ENCODE measurements around the gene BSDC1. TPM values are rescaled to one million over a fixed set of nuclear protein-coding genes. Genes with fewer than 3 reads are reported as not detected.

BSDC1 gene
- total RNA-seq, 6 experiments from 2014 or later, result 44.5 to 73.1 (median 62.1) TPM

GRCh38 chr1:32352831-32353383, 41.3 kb downstream of the BSDC1 start:
- no peak for TF ChIP-seq POLR2A (IDR thresholded peaks at IDR 0.05)
- TF ChIP-seq, protein P1, sequence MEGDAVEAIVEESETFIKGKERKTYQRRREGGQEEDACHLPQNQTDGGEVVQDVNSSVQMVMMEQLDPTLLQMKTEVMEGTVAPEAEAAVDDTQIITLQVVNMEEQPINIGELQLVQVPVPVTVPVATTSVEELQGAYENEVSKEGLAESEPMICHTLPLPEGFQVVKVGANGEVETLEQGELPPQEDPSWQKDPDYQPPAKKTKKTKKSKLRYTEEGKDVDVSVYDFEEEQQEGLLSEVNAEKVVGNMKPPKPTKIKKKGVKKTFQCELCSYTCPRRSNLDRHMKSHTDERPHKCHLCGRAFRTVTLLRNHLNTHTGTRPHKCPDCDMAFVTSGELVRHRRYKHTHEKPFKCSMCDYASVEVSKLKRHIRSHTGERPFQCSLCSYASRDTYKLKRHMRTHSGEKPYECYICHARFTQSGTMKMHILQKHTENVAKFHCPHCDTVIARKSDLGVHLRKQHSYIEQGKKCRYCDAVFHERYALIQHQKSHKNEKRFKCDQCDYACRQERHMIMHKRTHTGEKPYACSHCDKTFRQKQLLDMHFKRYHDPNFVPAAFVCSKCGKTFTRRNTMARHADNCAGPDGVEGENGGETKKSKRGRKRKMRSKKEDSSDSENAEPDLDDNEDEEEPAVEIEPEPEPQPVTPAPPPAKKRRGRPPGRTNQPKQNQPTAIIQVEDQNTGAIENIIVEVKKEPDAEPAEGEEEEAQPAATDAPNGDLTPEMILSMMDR (IDR thresholded peaks at IDR 0.05), result no peak
- peak overlapping the region; percentile 21 to 88 (median 86) for H3K27ac ChIP-seq
- H3K9me3 ChIP-seq, result no peaks in the 10 kb centered on the region
- intact Hi-C loops (cut with DNase I), result no loop called here
- DNase-seq (no peak), ATAC-seq (no peak)
- no peaks in the 10 kb centered on the region for H3K27me3 ChIP-seq
- H3K36me3 ChIP-seq, result no peaks in the 10 kb centered on the region
- WGBS (ENCODE audit: insufficient coverage, low coverage, low lambda C conversion rate, missing lambda C conversion rate), result no CpG with 5 or more reads among the region's 2 CpGs
- no peak overlapping the region for H3K4me3 ChIP-seq
- peaks cover 0 to 18% (median 4%) of the 10 kb centered on the region in 4 donors for H3K4me1 ChIP-seq

DNA sequence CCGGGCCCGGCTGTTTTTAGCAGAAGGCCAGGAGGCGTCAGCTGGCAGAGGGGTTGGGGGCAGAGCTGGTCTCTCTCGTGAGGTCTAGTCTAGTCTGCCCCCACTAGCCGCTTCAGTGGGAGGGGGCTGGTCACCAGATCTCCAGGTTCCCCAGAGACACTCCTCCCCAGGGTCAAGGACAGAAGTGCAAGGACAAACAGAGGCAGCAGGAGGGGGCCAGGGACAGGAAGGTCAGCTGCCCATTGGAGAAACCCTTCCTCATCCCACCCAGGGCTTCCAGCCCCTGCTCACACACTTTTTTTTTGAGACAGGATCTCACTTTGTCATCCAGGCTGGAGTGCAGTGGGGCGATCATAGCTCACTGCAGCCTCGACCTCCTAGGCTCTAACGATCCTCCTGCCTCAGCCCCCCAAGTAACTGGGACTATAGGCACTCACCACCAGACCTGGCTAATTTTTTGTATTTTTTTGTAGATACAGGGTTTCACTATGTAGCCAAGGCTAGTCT, 41.9 kb downstream of the BSDC1 start:
- TF ChIP-seq, protein P1 (IDR thresholded peaks at IDR 0.05), result no peak
- no peak for TF ChIP-seq POLR2A (IDR thresholded peaks at IDR 0.05)
- intact Hi-C loops (cut with DNase I), result no loop called here
- H3K36me3 ChIP-seq, result no peaks in the 10 kb centered on the region
- DNase-seq (no peak), ATAC-seq (no peak)
- H3K27ac ChIP-seq, result peak overlapping the region; percentile 86 to 94 (median 88)
- H3K4me3 ChIP-seq, result peak overlapping the region; percentile 74 to 93 (median 75)
- H3K9me3 ChIP-seq, result no peaks in the 10 kb centered on the region
- H3K27me3 ChIP-seq, result no peaks in the 10 kb centered on the region
- 47% methylated on average over 3 of the region's 8 CpGs for WGBS (ENCODE audit: insufficient coverage, low coverage, low lambda C conversion rate, missing lambda C conversion rate)
- peaks cover 0 to 14% (median 4%) of the 10 kb centered on the region in 4 donors for H3K4me1 ChIP-seq

GRCh38 chr1:32351399-32352238, 42.6 kb downstream of the BSDC1 start:
- WGBS (ENCODE audit: insufficient coverage, low coverage, low lambda C conversion rate, missing lambda C conversion rate), result 0% methylated on average over 2 of the region's 75 CpGs
- TF ChIP-seq, protein P1 (IDR thresholded peaks at IDR 0.05), result no peak
- TF ChIP-seq POLR2A (IDR thresholded peaks at IDR 0.05), result peak; percentile 91
- DNase-seq, result peak; percentile 95 to 97 (median 96)
- peak; percentile 88 to 93 (median 90) for ATAC-seq
- peak overlapping the region; percentile 74 to 93 (median 75) for H3K4me3 ChIP-seq
- intact Hi-C loops (cut with DNase I), result no loop called here
- H3K36me3 ChIP-seq, result no peaks in the 10 kb centered on the region
- H3K27me3 ChIP-seq, result no peaks in the 10 kb centered on the region
- peaks cover 0 to 14% (median 4%) of the 10 kb centered on the region in 4 donors for H3K4me1 ChIP-seq
- H3K9me3 ChIP-seq, result no peaks in the 10 kb centered on the region
- H3K27ac ChIP-seq, result peak overlapping the region; percentile 86 to 94 (median 88)

GRCh38 chr1:32350785-32351398, 43.3 kb downstream of the BSDC1 start:
- H3K4me1 ChIP-seq, result peaks cover 0 to 14% (median 4%) of the 10 kb centered on the region in 4 donors
- H3K27me3 ChIP-seq, result no peaks in the 10 kb centered on the region
- ATAC-seq (peak; percentile 65 to 76 (median 68)), DNase-seq (peak; percentile 81 to 83 (median 81))
- H3K4me3 ChIP-seq, result peak overlapping the region; percentile 74 to 93 (median 75)
- intact Hi-C loops (cut with DNase I), result no loop called here
- no peaks in the 10 kb centered on the region for H3K9me3 ChIP-seq
- no peaks in the 10 kb centered on the region for H3K36me3 ChIP-seq
- WGBS (ENCODE audit: insufficient coverage, low coverage, low lambda C conversion rate, missing lambda C conversion rate), result 19% methylated on average over 11 of the region's 28 CpGs
- H3K27ac ChIP-seq, result peak overlapping the region; percentile 86 to 94 (median 88)
- no peak for TF ChIP-seq POLR2A (IDR thresholded peaks at IDR 0.05)
- TF ChIP-seq, protein P1 (IDR thresholded peaks at IDR 0.05), result peak; percentile 51 to 59 (median 56)
